Stimulated activated naive CD8-positive, alpha-beta T cell treated with anti-CD3 and anti-CD28 coated beads, Interleukin-15, amount 100 ng/mL, for 72 hours (primary cell): ENCODE measurements around the gene MYG1.
A peak's percentile ranks its signal among the peaks of the same experiment; 100 is the strongest.

Experiments
- ATAC-seq: fragments of 150-1000 bp; cut with Tn5 transposase; 2 replicates; pipeline ENCODE4 v1.10.0; 2021; ENCODE audit warnings: mild to moderate bottlenecking, moderate library complexity
- DNase-seq, 2 donors: peaks; one replicate each; pipeline ENCODE4 v3.0.0; 2021 to 2022
- H3K27ac Mint-ChIP-seq, 2 donors: one replicate each; pipeline ENCODE4 v1.8.0; 2022; ENCODE audit warnings: mild to moderate bottlenecking in 2 of 2, mixed read lengths in 2 of 2, moderate library complexity in 2 of 2
- H3K27me3 Mint-ChIP-seq: one replicate; pipeline ENCODE4 v1.8.0; 2022; ENCODE audit warnings: mixed read lengths
- H3K4me1 Mint-ChIP-seq: one replicate; pipeline ENCODE4 v1.8.0; 2022; ENCODE audit warnings: mild to moderate bottlenecking, mixed read lengths
- H3K4me3 Mint-ChIP-seq, 2 donors: one replicate each; pipeline ENCODE4 v1.8.0; 2022; ENCODE audit warnings: mild to moderate bottlenecking in 2 of 2, mixed read lengths in 2 of 2, moderate library complexity in 1 of 2
- H3K9me3 Mint-ChIP-seq, 2 donors: one replicate each; pipeline ENCODE4 v1.8.0; 2022; ENCODE audit warnings: mixed read lengths in 2 of 2

The MYG1 gene

GRCh38 chr12:53333289-53333688 lies 33.8 kb downstream of the MYG1 start:
- Mint-ChIP-seq H3K27ac (no peak overlapping the region), H3K4me3 (no peak overlapping the region), H3K27me3 (peaks cover 78% of the 10 kb centered on the region), H3K4me1 (peaks cover 16% of the 10 kb centered on the region), H3K9me3 (no peaks in the 10 kb centered on the region)
- DNase-seq (no peak), ATAC-seq (no peak)

GRCh38 chr12:53333845-53334244 lies 34.4 kb downstream of the MYG1 start:
- Mint-ChIP-seq H3K27me3 (peaks cover 80% of the 10 kb centered on the region), H3K27ac (no peak overlapping the region), H3K4me1 (peaks cover 18% of the 10 kb centered on the region), H3K4me3 (no peak overlapping the region), H3K9me3 (no peaks in the 10 kb centered on the region)
- DNase-seq (no peak), ATAC-seq (no peak)

- no peak overlapping the region for H3K4me3 Mint-ChIP-seq
Observed at GRCh38 chr12:53334822-53335221, 35.3 kb downstream of the MYG1 start.

GRCh38 chr12:53336181-53336681 lies 36.7 kb downstream of the MYG1 start, which contains the start of gene SP7:
Gene SP7 (minus strand): TSS chr12:53336354. CDS start chr12:53335646, 708 bp downstream.
- Mint-ChIP-seq H3K4me3 (no peak within 1 kb of the TSS), H3K9me3 (no peaks in the 10 kb centered on the region), H3K27me3 (peaks cover 85% of the 10 kb centered on the region), H3K27ac (peak within 1 kb of the TSS in 1 of 2 donors; percentile 16), H3K4me1 (peaks cover 26% of the 10 kb centered on the region)
- ATAC-seq (peak; percentile 22), DNase-seq (no peak)

More at GRCh38 chr12:53334822-53335221, 35.3 kb downstream of the MYG1 start:
- H3K27me3 Mint-ChIP-seq = peaks cover 78% of the 10 kb centered on the region
- H3K27ac Mint-ChIP-seq = no peak overlapping the region
- no peaks in the 10 kb centered on the region for H3K9me3 Mint-ChIP-seq
- ATAC-seq (no peak), DNase-seq (no peak)
- peaks cover 18% of the 10 kb centered on the region for H3K4me1 Mint-ChIP-seq

GRCh38 chr12:53338017-53338416 lies 38.5 kb downstream of the MYG1 start:
- peak overlapping the region in 1 of 2 donors; percentile 7 for H3K4me3 Mint-ChIP-seq
- no peaks in the 10 kb centered on the region for H3K9me3 Mint-ChIP-seq
- no peak for DNase-seq
- peaks cover 26% of the 10 kb centered on the region for H3K4me1 Mint-ChIP-seq
- peaks cover 70% of the 10 kb centered on the region for H3K27me3 Mint-ChIP-seq
- peak overlapping the region in 1 of 2 donors; percentile 73 for H3K27ac Mint-ChIP-seq
- no peak for ATAC-seq

GRCh38 chr12:53338916-53339315 lies 39.4 kb downstream of the MYG1 start:
- Mint-ChIP-seq H3K4me3 (no peak overlapping the region), H3K27ac (no peak overlapping the region), H3K9me3 (no peaks in the 10 kb centered on the region), H3K4me1 (peaks cover 33% of the 10 kb centered on the region), H3K27me3 (peaks cover 61% of the 10 kb centered on the region)
- peak; percentile 21 for ATAC-seq
- no peak for DNase-seq

- Mint-ChIP-seq H3K27ac (no peak overlapping the region), H3K4me1 (peaks cover 45% of the 10 kb centered on the region), H3K9me3 (no peaks in the 10 kb centered on the region), H3K27me3 (peaks cover 47% of the 10 kb centered on the region), H3K4me3 (no peak overlapping the region)
- no peak for DNase-seq
- ATAC-seq = no peak
Observed at GRCh38 chr12:53340398-53340797, 40.9 kb downstream of the MYG1 start.

- Mint-ChIP-seq H3K27me3 (peaks cover 16% of the 10 kb centered on the region), H3K9me3 (no peaks in the 10 kb centered on the region), H3K4me3 (peak overlapping the region in 1 of 2 donors; percentile 20), H3K4me1 (peaks cover 34% of the 10 kb centered on the region), H3K27ac (no peak overlapping the region)
- ATAC-seq (no peak), DNase-seq (no peak)
Observed at GRCh38 chr12:53343449-53343848, 44.0 kb downstream of the MYG1 start.

- peaks cover 33% of the 10 kb centered on the region for H3K4me1 Mint-ChIP-seq
- H3K4me3 Mint-ChIP-seq = peak overlapping the region; percentile 73 to 74
- no peak for DNase-seq
- peak overlapping the region in 1 of 2 donors; percentile 77 for H3K27ac Mint-ChIP-seq
- H3K9me3 Mint-ChIP-seq = no peaks in the 10 kb centered on the region
- H3K27me3 Mint-ChIP-seq = peaks cover 11% of the 10 kb centered on the region
- ATAC-seq = peak; percentile 55
Observed at GRCh38 chr12:53343969-53344368, 44.5 kb downstream of the MYG1 start.

- H3K4me3 Mint-ChIP-seq = peak overlapping the region; percentile 73 to 74
- H3K27me3 Mint-ChIP-seq = peaks cover 10% of the 10 kb centered on the region
- DNase-seq = peak in 1 of 2 donors; percentile 25
- H3K27ac Mint-ChIP-seq = peak overlapping the region in 1 of 2 donors; percentile 77
- ATAC-seq = peak; percentile 8
- peaks cover 33% of the 10 kb centered on the region for H3K4me1 Mint-ChIP-seq
- no peaks in the 10 kb centered on the region for H3K9me3 Mint-ChIP-seq
Observed at GRCh38 chr12:53344487-53344823, 45.0 kb downstream of the MYG1 start.

GRCh38 chr12:53344824-53345485 lies 45.5 kb downstream of the MYG1 start:
- H3K9me3 Mint-ChIP-seq = no peaks in the 10 kb centered on the region

GRCh38 chr12:53345486-53346188 lies 46.1 kb downstream of the MYG1 start:
- no peaks in the 10 kb centered on the region for H3K27me3 Mint-ChIP-seq
- no peaks in the 10 kb centered on the region for H3K9me3 Mint-ChIP-seq
- peak overlapping the region; percentile 94 to 96 for H3K4me3 Mint-ChIP-seq
- peak overlapping the region in 1 of 2 donors; percentile 93 for H3K27ac Mint-ChIP-seq
- ATAC-seq (peak; percentile 17), DNase-seq (no peak)
- H3K4me1 Mint-ChIP-seq = peaks cover 26% of the 10 kb centered on the region

More at GRCh38 chr12:53344824-53345485, 45.5 kb downstream of the MYG1 start:
- Mint-ChIP-seq H3K4me3 (peak overlapping the region; percentile 94 to 96), H3K27ac (peak overlapping the region in 1 of 2 donors; percentile 93), H3K4me1 (peaks cover 33% of the 10 kb centered on the region), H3K27me3 (peaks cover 6% of the 10 kb centered on the region)
- peak; percentile 88 for ATAC-seq
- peak; percentile 64 to 73 for DNase-seq

- no peaks in the 10 kb centered on the region for H3K27me3 Mint-ChIP-seq
- no peak overlapping the region for H3K27ac Mint-ChIP-seq
- H3K9me3 Mint-ChIP-seq = no peaks in the 10 kb centered on the region
- ATAC-seq = no peak
- no peak for DNase-seq
- no peak overlapping the region for H3K4me3 Mint-ChIP-seq
- peaks cover 25% of the 10 kb centered on the region for H3K4me1 Mint-ChIP-seq
Observed at GRCh38 chr12:53346491-53346890, 47.0 kb downstream of the MYG1 start.

GRCh38 chr12:53347905-53348304 lies 48.4 kb downstream of the MYG1 start:
- H3K4me3 Mint-ChIP-seq = no peak overlapping the region
- H3K27ac Mint-ChIP-seq = no peak overlapping the region
- DNase-seq (no peak), ATAC-seq (no peak)
- H3K27me3 Mint-ChIP-seq = no peaks in the 10 kb centered on the region
- H3K9me3 Mint-ChIP-seq = no peaks in the 10 kb centered on the region
- H3K4me1 Mint-ChIP-seq = peaks cover 32% of the 10 kb centered on the region

GRCh38 chr12:53352331-53353256 lies 53.1 kb downstream of the MYG1 start:
- peak overlapping the region in 1 of 2 donors; percentile 28 for H3K27ac Mint-ChIP-seq
- H3K4me3 Mint-ChIP-seq = no peak overlapping the region
- no peaks in the 10 kb centered on the region for H3K9me3 Mint-ChIP-seq
- no peaks in the 10 kb centered on the region for H3K27me3 Mint-ChIP-seq
- peak; percentile 82 to 84 for DNase-seq
- ATAC-seq = peak; percentile 100
- H3K4me1 Mint-ChIP-seq = peaks cover 16% of the 10 kb centered on the region
